Neural progenitor cell (in vitro differentiated cells): ENCODE data around the gene PITX3. TPM values are rescaled to one million over a fixed set of nuclear protein-coding genes. Genes with fewer than 3 reads are reported as not detected.

Experiments used
- DNase-seq: peaks from one replicate; pipeline ENCODE4 v3.0.0-alpha.2; 2016; ENCODE audit warnings: low spot score
- H2AFZ ChIP-seq: fragments of 200-600 bp; sonication (generic); replicated peaks from 2 replicates; pipeline ENCODE4 v1.6.1; 2016; ENCODE audit warnings: antibody characterized with exemption
- H3F3A ChIP-seq: fragments of 200-600 bp; sonication (generic); 2 replicates; pipeline ENCODE4 v1.6.1; 2016; ENCODE audit warnings: antibody characterized with exemption, low read depth
- H3K27ac ChIP-seq: fragments of 200-600 bp; sonication (generic); 2 replicates; pipeline ENCODE4 v1.5.1; 2016; ENCODE audit warnings: mild to moderate bottlenecking
- H3K27me3 ChIP-seq: fragments of 200-600 bp; sonication (generic); 2 replicates; pipeline ENCODE4 v1.6.1; 2016; ENCODE audit warnings: mild to moderate bottlenecking, moderate library complexity
- H3K36me3 ChIP-seq: fragments of 200-600 bp; sonication (generic); 2 replicates; pipeline ENCODE4 v1.5.1; 2016
- H3K4me1 ChIP-seq: fragments of 200-600 bp; sonication (generic); 2 replicates; pipeline ENCODE4 v1.6.1; 2016; ENCODE audit warnings: mixed run types
- H3K4me2 ChIP-seq: fragments of 200-600 bp; sonication (generic); 2 replicates; pipeline ENCODE4 v1.6.1; 2016
- H3K4me3 ChIP-seq: fragments of 200-600 bp; sonication (generic); 2 replicates; pipeline ENCODE4 v1.5.1; 2016
- H3K79me2 ChIP-seq: fragments of 200-600 bp; sonication (generic); 2 replicates; pipeline ENCODE4 v1.6.1; 2016; ENCODE audit warnings: low read depth
- H3K9ac ChIP-seq: fragments of 200-600 bp; sonication (generic); 2 replicates; pipeline ENCODE4 v1.6.1; 2016
- H3K9me3 ChIP-seq: fragments of 200-600 bp; sonication (generic); 2 replicates; pipeline ENCODE4 v1.5.1; 2016; ENCODE audit warnings: low read depth
- H4K20me1 ChIP-seq: fragments of 200-600 bp; sonication (generic); 2 replicates; pipeline ENCODE4 v1.6.1; 2016; ENCODE audit warnings: low read depth
- H3K27ac Mint-ChIP-seq: 3 replicates; pipeline ENCODE4 v1.8.0; 2021; ENCODE audit warnings: mixed read lengths
- H3K27me3 Mint-ChIP-seq: 2 replicates; pipeline ENCODE4 v1.8.0; 2022; ENCODE audit warnings: low read depth, mild to moderate bottlenecking, inconsistent platforms, moderate library complexity, mixed read lengths; ENCODE audit not compliant: insufficient read depth
- H3K36me3 Mint-ChIP-seq: 3 replicates; pipeline ENCODE4 v1.8.0; 2021; ENCODE audit warnings: mixed read lengths
- H3K4me1 Mint-ChIP-seq: 3 replicates; pipeline ENCODE4 v1.8.0; 2021; ENCODE audit warnings: mixed read lengths
- H3K4me3 Mint-ChIP-seq: 3 replicates; pipeline ENCODE4 v1.8.0; 2021; ENCODE audit warnings: mild to moderate bottlenecking, moderate library complexity, mixed read lengths
- H3K9me3 Mint-ChIP-seq: 3 replicates; pipeline ENCODE4 v1.8.0; 2020; ENCODE audit warnings: mixed read lengths
- CTCF ChIP-seq: fragments of 200-600 bp; sonication (generic); IDR thresholded peaks from 2 replicates; pipeline ENCODE4 v1.5.1; 2017; ENCODE audit warnings: antibody characterized with exemption, mild to moderate bottlenecking
- EZH2 ChIP-seq: fragments of 200-600 bp; sonication (generic); IDR thresholded peaks from 2 replicates; pipeline ENCODE4 v1.6.1; 2017; ENCODE audit warnings: antibody characterized with exemption, mild to moderate bottlenecking, moderate library complexity
- EZH2phosphoT487 ChIP-seq: fragments of 200-600 bp; sonication (generic); IDR thresholded peaks from 2 replicates; pipeline ENCODE4 v1.6.1; 2017; ENCODE audit warnings: antibody characterized with exemption
- total RNA-seq: library from RNA; depleted of rRNA; stranded (reverse); fragments of >200 nt; gene quantifications from 2 replicates; pipeline ENCODE4 v1.2.3, GENCODE V29; 2015; ENCODE audit warnings: low replicate concordance

Gene PITX3
- total RNA-seq, 1 donor from 2014 or later, result not detected

DNA sequence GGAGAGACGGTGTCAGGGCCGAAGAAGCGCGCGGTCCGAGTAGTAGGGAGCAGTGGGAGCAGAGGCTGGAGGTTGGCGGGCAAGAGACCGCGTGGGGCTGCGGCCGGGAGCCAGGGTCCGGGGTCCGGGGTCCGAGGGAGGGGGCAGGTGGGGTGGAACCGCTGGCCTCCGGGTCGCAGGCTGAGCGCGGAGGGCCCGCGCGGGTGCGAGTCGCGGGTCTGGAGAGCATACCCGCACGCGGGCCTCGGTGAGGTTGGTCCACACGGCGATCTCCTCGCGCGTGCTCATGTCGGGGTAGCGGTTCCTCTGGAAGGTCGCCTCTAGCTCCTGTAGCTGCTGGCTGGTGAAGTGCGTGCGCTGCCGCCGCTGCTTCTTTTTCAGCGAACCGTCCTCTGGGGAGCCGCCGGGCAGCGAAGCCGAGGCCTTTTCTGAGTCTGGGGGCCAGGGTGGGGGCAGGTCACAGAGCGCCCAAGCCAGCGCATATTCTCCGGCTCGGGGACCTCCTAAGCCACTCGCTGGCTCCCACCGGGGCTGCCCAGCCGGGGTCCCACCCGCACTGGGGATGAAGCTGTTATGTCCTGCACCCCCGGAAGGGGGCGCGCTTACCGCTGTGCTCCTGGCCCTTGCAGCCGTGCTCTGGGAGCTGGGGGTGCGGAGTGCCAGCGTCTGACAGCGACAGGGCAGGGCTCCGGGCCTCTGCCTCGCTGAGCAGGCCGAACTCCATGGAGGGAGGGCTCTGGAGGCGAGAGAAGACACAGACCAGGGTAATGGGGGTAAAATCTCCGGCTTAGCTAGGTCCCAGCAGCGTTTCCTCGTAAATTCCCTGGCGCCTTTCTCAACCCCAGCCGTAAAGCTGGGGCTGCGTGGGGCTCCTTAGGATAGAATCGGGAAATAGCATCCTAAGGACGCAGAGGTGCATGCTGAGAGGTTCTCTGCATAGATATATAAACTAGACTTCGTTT, 9.7 kb downstream of the PITX3 start:
- Histone ChIP-seq H3K9me3 (no peaks in the 10 kb centered on the region), H3K79me2 (no peaks in the 10 kb centered on the region), H3F3A (peaks cover 21% of the 10 kb centered on the region), H3K4me1 (no peaks in the 10 kb centered on the region), H3K27me3 (peaks cover 100% of the 10 kb centered on the region), H3K27ac (no peak overlapping the region), H2AFZ (peak overlapping the region; percentile 74), H3K36me3 (no peaks in the 10 kb centered on the region), H3K4me2 (peak overlapping the region; percentile 85), H4K20me1 (peaks cover 16% of the 10 kb centered on the region), H3K9ac (no peak overlapping the region), H3K4me3 (peak overlapping the region; percentile 54)
- Mint-ChIP-seq H3K27me3 (peaks cover 42% of the 10 kb centered on the region), H3K36me3 (no peaks in the 10 kb centered on the region), H3K4me3 (peak overlapping the region; percentile 73), H3K9me3 (peaks cover 2% of the 10 kb centered on the region), H3K4me1 (peaks cover 24% of the 10 kb centered on the region), H3K27ac (no peak overlapping the region)
- peak; percentile 71 for DNase-seq
- TF ChIP-seq CTCF (peak; percentile 85), EZH2 (peak; percentile 66), EZH2phosphoT487 (peak; percentile 55)

DNA sequence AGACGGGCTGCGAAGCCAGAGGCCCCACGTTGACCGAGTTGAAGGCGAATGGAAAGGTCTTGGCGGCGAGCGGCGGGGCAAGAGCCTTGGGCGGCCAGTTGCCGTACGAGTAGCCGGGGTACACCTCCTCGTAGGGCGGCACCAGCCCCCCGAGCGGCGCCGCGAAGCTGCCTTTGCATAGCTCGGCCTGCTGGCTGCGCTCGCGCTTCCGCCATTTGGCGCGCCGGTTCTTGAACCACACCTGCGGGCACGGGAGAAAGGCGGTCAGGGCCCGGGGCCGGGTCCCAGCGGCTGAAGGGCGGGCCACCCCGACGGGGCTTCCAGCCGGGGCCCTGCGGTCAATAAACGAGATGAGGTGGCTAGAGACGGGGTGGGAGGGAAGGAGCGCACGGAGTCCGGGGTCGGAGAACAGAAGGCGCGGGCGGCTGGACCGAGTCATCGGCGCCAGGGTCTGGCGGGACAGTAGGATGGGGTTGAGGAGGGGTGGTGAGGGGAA, 10.4 kb downstream of the PITX3 start:
- no peaks in the 10 kb centered on the region for H3K79me2 ChIP-seq
- peaks cover 100% of the 10 kb centered on the region for H3K27me3 ChIP-seq
- H3K27ac Mint-ChIP-seq, result no peak overlapping the region
- TF ChIP-seq CTCF (peak; percentile 49), EZH2phosphoT487 (peak; percentile 71), EZH2 (peak; percentile 92)
- no peak overlapping the region for H3K27ac ChIP-seq
- peaks cover 21% of the 10 kb centered on the region for H3F3A ChIP-seq
- no peak overlapping the region for H3K9ac ChIP-seq
- peaks cover 26% of the 10 kb centered on the region for H3K4me1 Mint-ChIP-seq
- peak; percentile 87 for DNase-seq
- H3K9me3 ChIP-seq, result no peaks in the 10 kb centered on the region
- peak overlapping the region; percentile 74 for H2AFZ ChIP-seq
- H4K20me1 ChIP-seq, result peaks cover 16% of the 10 kb centered on the region
- H3K27me3 Mint-ChIP-seq, result peaks cover 38% of the 10 kb centered on the region
- peak overlapping the region; percentile 85 for H3K4me2 ChIP-seq
- H3K9me3 Mint-ChIP-seq, result peaks cover 2% of the 10 kb centered on the region
- H3K36me3 ChIP-seq, result no peaks in the 10 kb centered on the region
- no peaks in the 10 kb centered on the region for H3K36me3 Mint-ChIP-seq
- no peaks in the 10 kb centered on the region for H3K4me1 ChIP-seq
- H3K4me3 ChIP-seq, result peak overlapping the region; percentile 54
- peak overlapping the region; percentile 73 for H3K4me3 Mint-ChIP-seq

DNA sequence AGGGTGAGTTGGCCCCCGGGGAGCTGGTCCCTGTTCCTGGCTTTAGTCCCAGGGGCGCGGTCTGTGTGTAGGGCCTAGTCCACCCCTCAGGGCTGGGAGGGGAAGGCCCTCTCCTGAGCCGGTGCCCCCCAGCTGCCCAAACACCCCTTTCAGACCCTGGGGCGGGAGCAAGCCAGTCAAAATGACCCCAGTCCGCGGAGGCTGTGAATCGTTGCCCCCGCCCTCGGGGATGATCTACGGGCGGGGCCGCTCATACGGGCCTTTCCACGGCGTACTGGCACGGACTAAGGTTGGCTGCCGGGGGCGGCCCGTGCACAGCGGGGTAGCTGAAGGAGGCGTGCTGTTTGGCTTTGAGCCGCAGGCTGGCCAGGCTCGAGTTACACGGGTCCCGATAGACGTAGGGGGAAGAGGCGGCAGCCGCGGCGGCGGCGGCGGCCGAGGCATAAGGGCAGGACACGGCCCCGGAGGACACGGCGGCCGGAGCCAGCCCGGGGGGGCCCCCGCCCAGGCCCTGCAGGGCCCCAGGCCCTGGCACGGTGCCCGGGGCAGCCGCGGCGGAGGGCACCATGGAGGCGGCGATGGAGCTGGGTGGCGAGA, 10.9 kb downstream of the PITX3 start:
- TF ChIP-seq EZH2phosphoT487, result no peak
- no peak for TF ChIP-seq EZH2
- Histone ChIP-seq H4K20me1 (peaks cover 16% of the 10 kb centered on the region), H3K9me3 (no peaks in the 10 kb centered on the region), H3K27ac (no peak overlapping the region), H3F3A (peaks cover 21% of the 10 kb centered on the region), H3K4me3 (peak overlapping the region; percentile 54), H3K9ac (no peak overlapping the region), H3K27me3 (peaks cover 100% of the 10 kb centered on the region), H3K36me3 (no peaks in the 10 kb centered on the region), H3K4me2 (peak overlapping the region; percentile 85), H3K79me2 (no peaks in the 10 kb centered on the region), H2AFZ (peak overlapping the region; percentile 74), H3K4me1 (no peaks in the 10 kb centered on the region)
- no peak overlapping the region for H3K27ac Mint-ChIP-seq
- DNase-seq, result peak; percentile 94
- no peaks in the 10 kb centered on the region for H3K36me3 Mint-ChIP-seq
- peaks cover 2% of the 10 kb centered on the region for H3K9me3 Mint-ChIP-seq
- H3K4me1 Mint-ChIP-seq, result peaks cover 28% of the 10 kb centered on the region
- peak overlapping the region; percentile 83 for H3K4me3 Mint-ChIP-seq
- H3K27me3 Mint-ChIP-seq, result peaks cover 38% of the 10 kb centered on the region
